ENCODE measurements around the gene ZNF638. TPM values are rescaled to one million over a fixed set of nuclear protein-coding genes. Genes with fewer than 3 reads are reported as not detected.

Gene ZNF638
- total RNA-seq, 1 donor, result 152 TPM

DNA sequence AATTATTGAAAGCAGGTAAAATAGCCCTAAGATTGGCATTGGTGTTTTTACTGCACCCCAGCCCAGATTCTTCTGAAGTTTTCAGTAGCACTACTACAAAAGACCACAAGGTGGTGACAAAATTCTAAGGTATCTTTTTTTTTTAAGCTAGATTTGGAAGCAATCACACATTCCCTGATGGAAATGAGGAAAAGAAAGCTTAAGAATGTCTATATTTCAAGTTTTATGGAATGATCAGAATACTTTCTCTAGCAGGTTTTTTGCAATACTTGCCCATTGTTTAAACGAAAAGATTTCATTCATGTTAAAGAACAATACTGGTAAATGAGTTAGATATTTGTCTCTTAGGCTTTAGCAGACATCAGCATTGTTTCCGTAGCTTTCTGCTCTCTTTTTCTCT, 32.1 kb upstream of the ZNF638 start:
- Histone ChIP-seq H3K27ac (ENCODE audit: low read depth, low read length) (no peak overlapping the region), H2AFZ (ENCODE audit: low read length) (peak overlapping the region; percentile 2), H3K4me1 (ENCODE audit: insufficient read depth, low read length) (no peaks in the 10 kb centered on the region), H3K27me3 (ENCODE audit: insufficient read depth, low read length) (no peaks in the 10 kb centered on the region), H3K79me2 (ENCODE audit: insufficient read depth, low read length) (no peaks in the 10 kb centered on the region), H3K36me3 (ENCODE audit: insufficient read depth, low read length) (no peaks in the 10 kb centered on the region), H3K4me3 (ENCODE audit: insufficient read depth, low read length) (no peak overlapping the region), H4K20me1 (ENCODE audit: insufficient read depth, low read length) (no peaks in the 10 kb centered on the region), H3K4me2 (ENCODE audit: insufficient read depth, low read length) (no peak overlapping the region), H3K9me3 (ENCODE audit: low read depth, low read length) (no peaks in the 10 kb centered on the region)
- TF ChIP-seq CTCF (IDR thresholded peaks at IDR 0.05; ENCODE audit: extremely low read depth, low read depth, low read length), result peak; percentile 66
- no peak for DNase-seq (ENCODE audit: insufficient read length, low spot score, missing footprints)

DNA sequence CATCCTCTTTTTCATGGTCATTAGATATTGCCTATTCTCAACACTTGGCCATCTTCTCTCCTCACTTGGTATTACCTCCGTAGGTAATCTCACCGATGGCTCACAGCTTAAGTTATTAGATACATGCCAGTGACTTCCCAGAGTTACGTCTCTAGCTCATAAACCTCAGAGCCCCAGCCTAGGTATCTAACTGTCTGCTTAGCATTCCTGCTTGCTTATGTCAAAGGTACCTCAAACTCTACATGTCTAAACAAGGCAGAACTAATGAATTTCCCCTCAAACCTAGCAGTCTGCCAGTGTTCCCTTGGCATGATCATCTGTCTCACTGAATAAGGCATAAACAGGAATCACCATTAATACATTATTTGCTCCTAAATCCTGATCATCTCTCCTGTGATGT, 27.7 kb upstream of the ZNF638 start:
- TF ChIP-seq CTCF (IDR thresholded peaks at IDR 0.05; ENCODE audit: extremely low read depth, low read depth, low read length), result no peak
- Histone ChIP-seq H3K36me3 (ENCODE audit: insufficient read depth, low read length) (no peaks in the 10 kb centered on the region), H4K20me1 (ENCODE audit: insufficient read depth, low read length) (no peaks in the 10 kb centered on the region), H3K27me3 (ENCODE audit: insufficient read depth, low read length) (no peaks in the 10 kb centered on the region), H3K79me2 (ENCODE audit: insufficient read depth, low read length) (no peaks in the 10 kb centered on the region), H3K9me3 (ENCODE audit: low read depth, low read length) (no peaks in the 10 kb centered on the region), H3K4me1 (ENCODE audit: insufficient read depth, low read length) (peaks cover 5% of the 10 kb centered on the region), H3K4me3 (ENCODE audit: insufficient read depth, low read length) (no peak overlapping the region), H3K27ac (ENCODE audit: low read depth, low read length) (no peak overlapping the region), H3K4me2 (ENCODE audit: insufficient read depth, low read length) (no peak overlapping the region), H2AFZ (ENCODE audit: low read length) (peak overlapping the region; percentile 39)
- no peak for DNase-seq (ENCODE audit: insufficient read length, low spot score, missing footprints)

GRCh38 chr2:71306762-71307161, 24.8 kb upstream of the ZNF638 start:
- H3K4me3 ChIP-seq (ENCODE audit: insufficient read depth, low read length), result no peak overlapping the region
- no peak for TF ChIP-seq CTCF (IDR thresholded peaks at IDR 0.05; ENCODE audit: extremely low read depth, low read depth, low read length)
- H3K9me3 ChIP-seq (ENCODE audit: low read depth, low read length), result no peaks in the 10 kb centered on the region
- H3K36me3 ChIP-seq (ENCODE audit: insufficient read depth, low read length), result no peaks in the 10 kb centered on the region
- no peaks in the 10 kb centered on the region for H3K79me2 ChIP-seq (ENCODE audit: insufficient read depth, low read length)
- H3K27ac ChIP-seq (ENCODE audit: low read depth, low read length), result peak overlapping the region; percentile 57
- no peaks in the 10 kb centered on the region for H4K20me1 ChIP-seq (ENCODE audit: insufficient read depth, low read length)
- no peaks in the 10 kb centered on the region for H3K27me3 ChIP-seq (ENCODE audit: insufficient read depth, low read length)
- H2AFZ ChIP-seq (ENCODE audit: low read length), result peak overlapping the region; percentile 49
- peaks cover 5% of the 10 kb centered on the region for H3K4me1 ChIP-seq (ENCODE audit: insufficient read depth, low read length)
- DNase-seq (ENCODE audit: insufficient read length, low spot score, missing footprints), result peak; percentile 84
- peak overlapping the region; percentile 20 for H3K4me2 ChIP-seq (ENCODE audit: insufficient read depth, low read length)

DNA sequence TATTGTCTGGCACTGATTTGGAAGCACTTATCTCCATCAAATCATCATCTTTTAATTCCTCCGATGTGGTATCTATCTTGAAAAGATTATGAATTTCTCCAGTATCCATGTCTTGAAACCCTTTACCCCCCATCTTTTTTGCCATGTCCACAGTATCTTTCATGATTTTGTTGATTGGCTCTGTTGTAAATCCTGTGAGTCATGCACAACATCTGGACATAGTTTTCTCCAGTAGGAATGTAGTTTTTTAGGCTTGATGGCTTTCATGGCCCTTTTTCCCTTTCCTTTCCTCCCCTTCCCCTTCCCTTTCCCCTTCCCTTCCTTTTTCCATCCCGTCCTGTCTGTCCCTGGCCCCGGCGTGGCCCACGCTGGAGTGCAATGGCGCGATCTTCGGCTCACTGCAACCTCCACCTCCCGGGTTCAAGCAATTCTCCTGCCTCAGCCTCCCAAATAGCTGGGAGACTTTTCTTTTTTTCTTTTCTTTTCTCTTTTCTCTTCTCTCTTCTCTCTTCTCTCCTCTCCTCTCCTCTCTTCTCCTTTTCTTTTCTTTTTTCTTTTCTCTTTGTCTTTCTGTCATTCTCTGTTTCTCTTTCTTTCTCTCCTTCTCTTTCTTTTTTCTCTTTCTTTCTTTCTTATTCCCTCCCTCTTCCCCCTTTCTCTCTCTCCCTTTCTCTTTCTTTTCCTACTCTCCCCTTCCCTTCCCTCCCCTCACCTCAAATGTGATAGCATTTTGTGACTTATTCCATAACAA, 18.4 kb upstream of the ZNF638 start:
- DNase-seq (ENCODE audit: insufficient read length, low spot score, missing footprints), result no peak
- no peak for TF ChIP-seq CTCF (IDR thresholded peaks at IDR 0.05; ENCODE audit: extremely low read depth, low read depth, low read length)
- Histone ChIP-seq H3K36me3 (ENCODE audit: insufficient read depth, low read length) (no peaks in the 10 kb centered on the region), H3K27ac (ENCODE audit: low read depth, low read length) (no peak overlapping the region), H2AFZ (ENCODE audit: low read length) (no peak overlapping the region), H3K4me1 (ENCODE audit: insufficient read depth, low read length) (no peaks in the 10 kb centered on the region), H3K27me3 (ENCODE audit: insufficient read depth, low read length) (no peaks in the 10 kb centered on the region), H4K20me1 (ENCODE audit: insufficient read depth, low read length) (no peaks in the 10 kb centered on the region), H3K9me3 (ENCODE audit: low read depth, low read length) (no peaks in the 10 kb centered on the region), H3K4me3 (ENCODE audit: insufficient read depth, low read length) (no peak overlapping the region), H3K4me2 (ENCODE audit: insufficient read depth, low read length) (no peak overlapping the region), H3K79me2 (ENCODE audit: insufficient read depth, low read length) (no peaks in the 10 kb centered on the region)

Data from osteoblast (primary cell).